Measurements from ENCODE around the gene NCAPG2.

NCAPG2 gene

DNA sequence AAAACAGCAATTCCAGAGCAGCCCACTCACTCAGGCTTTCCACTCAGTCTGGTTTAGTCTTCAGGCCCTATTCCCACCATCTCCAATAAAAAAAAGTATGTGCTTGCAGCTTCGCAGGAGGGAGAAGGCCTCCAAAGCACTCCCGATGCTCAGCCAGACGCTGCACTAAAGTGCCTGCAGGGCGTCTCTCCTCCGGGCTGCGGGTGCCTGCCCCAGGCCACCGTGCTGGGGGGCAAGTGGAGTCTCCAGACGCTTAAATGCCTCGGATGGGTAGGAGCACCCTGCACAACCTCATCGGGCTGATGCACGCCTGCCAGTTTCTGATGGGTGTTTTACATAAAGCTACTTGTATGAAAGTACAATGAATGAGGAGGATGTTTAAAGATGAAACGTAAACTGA, 31.3 kb upstream of the NCAPG2 start:
- DNase-seq (ENCODE audit: low read depth): no peak
- H3K4me3 ChIP-seq (ENCODE audit: control insufficient read depth, low read depth, low read length): no peak overlapping the region
- TF ChIP-seq, protein P1, sequence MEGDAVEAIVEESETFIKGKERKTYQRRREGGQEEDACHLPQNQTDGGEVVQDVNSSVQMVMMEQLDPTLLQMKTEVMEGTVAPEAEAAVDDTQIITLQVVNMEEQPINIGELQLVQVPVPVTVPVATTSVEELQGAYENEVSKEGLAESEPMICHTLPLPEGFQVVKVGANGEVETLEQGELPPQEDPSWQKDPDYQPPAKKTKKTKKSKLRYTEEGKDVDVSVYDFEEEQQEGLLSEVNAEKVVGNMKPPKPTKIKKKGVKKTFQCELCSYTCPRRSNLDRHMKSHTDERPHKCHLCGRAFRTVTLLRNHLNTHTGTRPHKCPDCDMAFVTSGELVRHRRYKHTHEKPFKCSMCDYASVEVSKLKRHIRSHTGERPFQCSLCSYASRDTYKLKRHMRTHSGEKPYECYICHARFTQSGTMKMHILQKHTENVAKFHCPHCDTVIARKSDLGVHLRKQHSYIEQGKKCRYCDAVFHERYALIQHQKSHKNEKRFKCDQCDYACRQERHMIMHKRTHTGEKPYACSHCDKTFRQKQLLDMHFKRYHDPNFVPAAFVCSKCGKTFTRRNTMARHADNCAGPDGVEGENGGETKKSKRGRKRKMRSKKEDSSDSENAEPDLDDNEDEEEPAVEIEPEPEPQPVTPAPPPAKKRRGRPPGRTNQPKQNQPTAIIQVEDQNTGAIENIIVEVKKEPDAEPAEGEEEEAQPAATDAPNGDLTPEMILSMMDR (IDR thresholded peaks at IDR 0.05; ENCODE audit: control insufficient read depth, insufficient read depth, low read depth, low read length, missing control alignments): no peak

DNA sequence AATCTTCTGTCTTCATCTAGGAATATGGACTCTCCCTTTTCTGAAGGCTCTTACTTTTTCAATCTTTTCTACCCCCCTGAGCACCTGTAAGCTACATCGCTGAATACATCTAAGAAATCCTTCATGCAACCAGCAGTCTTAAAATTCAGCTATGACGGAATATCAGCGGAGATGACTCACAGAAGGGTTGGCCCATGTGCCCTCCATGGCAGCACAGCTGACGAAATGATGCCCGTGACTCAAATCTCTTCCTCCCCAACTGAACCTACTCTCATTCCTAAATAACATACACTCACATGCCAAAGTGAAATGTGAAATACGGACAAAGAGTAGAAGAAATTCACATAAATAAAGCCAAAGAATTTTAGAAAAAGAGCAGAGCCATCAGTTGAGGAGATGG, 30.3 kb upstream of the NCAPG2 start:
- no peak for DNase-seq (ENCODE audit: low read depth)
- TF ChIP-seq, protein P1 (IDR thresholded peaks at IDR 0.05; ENCODE audit: control insufficient read depth, insufficient read depth, low read depth, low read length, missing control alignments): no peak
- no peak overlapping the region for H3K4me3 ChIP-seq (ENCODE audit: control insufficient read depth, low read depth, low read length)

DNA sequence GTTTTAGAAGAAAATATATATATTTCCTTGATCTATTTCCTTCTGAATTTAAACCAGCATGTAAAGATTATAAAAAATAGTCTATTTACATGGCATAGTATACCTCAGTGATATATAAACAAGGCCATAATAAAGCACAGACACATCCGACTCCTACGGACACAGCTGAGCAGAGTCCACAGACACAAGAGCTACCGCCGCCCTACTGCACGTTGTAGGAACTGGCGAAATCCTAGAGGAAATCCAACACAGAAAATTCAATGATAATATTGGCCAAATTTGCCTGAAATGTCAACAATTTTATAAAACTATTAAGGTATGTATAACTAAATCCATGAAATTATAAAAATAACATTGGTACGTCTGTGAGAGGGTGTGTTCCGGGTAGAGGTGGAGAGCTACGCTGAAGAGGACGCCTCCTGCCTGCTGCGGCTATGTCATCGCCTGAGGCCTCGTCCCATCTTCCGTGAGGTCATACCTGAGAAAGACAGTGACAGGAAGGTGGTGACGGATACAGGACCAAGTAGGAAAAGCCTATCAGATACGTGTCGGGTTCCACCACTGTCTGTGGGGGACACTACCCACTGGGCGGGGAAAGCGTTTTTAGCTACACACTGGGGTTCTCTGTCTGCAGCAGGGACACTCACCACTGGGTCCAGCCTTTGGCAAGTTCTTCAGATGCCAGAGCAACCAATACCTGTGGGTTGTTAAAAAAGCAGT, 29.3 kb upstream of the NCAPG2 start:
- TF ChIP-seq, protein P1 (IDR thresholded peaks at IDR 0.05; ENCODE audit: control insufficient read depth, insufficient read depth, low read depth, low read length, missing control alignments): no peak
- DNase-seq (ENCODE audit: low read depth): no peak
- H3K4me3 ChIP-seq (ENCODE audit: control insufficient read depth, low read depth, low read length): no peak overlapping the region

DNA sequence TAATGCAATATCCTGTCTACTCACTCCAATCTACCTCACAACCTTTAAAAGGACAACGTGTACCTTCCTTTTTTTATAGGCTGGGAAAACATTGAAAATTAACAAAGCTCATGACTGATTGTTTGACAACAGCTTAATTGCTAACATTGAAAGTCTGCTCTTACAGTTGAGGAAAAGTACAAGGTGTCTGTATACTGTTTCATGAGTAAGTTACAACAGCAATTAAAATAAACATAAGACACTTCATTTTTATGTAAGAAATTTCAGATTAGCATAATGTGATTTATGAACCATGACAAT, 28.6 kb upstream of the NCAPG2 start:
- H3K4me3 ChIP-seq (ENCODE audit: control insufficient read depth, low read depth, low read length): no peak overlapping the region
- TF ChIP-seq, protein P1 (IDR thresholded peaks at IDR 0.05; ENCODE audit: control insufficient read depth, insufficient read depth, low read depth, low read length, missing control alignments): no peak

DNA sequence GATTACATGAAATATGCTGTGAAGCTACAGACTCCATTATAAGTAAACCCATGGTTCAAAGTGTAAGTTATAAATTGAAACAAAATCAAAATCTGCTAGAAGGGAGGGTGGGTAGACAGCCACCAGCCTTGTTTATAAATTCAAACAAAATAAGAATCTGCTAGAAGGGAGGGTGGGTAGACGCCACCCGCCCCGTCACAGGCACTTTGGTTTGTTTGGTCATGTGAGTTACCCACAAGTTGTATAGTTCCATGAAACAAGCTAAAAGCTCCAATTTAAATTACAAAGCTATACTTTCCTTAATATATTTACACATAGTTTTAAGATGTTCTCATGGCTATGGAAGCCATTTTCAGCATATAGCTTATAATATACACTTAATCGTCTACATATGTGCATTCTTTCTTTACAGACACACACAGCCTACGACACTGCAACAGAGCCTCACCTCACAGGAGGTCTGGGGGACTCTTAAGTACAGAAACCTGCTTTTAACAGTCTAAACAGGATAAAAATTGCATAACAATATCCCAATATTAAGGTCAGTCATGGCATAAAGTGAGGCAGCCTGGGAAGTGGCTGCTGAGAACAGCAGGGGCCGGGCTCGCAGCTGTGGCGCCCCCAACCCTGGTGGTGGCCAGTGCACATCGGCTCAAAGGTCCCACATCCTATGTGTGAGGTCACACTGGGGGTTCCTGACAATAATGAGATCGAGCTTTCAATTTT, 28.1 kb upstream of the NCAPG2 start:
- TF ChIP-seq, protein P1 (IDR thresholded peaks at IDR 0.05; ENCODE audit: control insufficient read depth, insufficient read depth, low read depth, low read length, missing control alignments): no peak
- DNase-seq (ENCODE audit: low read depth): no peak
- H3K4me3 ChIP-seq (ENCODE audit: control insufficient read depth, low read depth, low read length): no peak overlapping the region

More for the DNA sequence above, 28.6 kb upstream of the NCAPG2 start:
- no peak for DNase-seq (ENCODE audit: low read depth)

DNA sequence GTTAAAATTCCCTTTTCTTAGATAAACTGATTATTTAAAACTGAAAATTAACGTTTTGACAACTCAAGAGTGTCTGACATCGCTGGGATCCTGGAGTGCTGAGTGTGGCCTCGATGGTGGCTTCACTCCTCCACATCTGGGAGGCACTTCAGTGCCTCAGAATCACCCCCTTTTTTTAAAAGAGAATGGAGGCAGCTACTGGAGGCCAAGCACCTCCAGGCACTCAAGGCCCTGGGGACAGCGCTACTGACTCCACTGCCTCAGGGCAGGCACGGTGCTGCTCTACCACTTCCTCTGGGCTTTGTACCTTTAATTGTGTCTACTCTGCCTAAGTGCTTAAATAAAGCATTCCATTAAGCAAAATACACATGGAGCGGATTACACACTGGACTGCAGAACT, 27.2 kb upstream of the NCAPG2 start:
- TF ChIP-seq, protein P1 (IDR thresholded peaks at IDR 0.05; ENCODE audit: control insufficient read depth, insufficient read depth, low read depth, low read length, missing control alignments): no peak
- no peak overlapping the region for H3K4me3 ChIP-seq (ENCODE audit: control insufficient read depth, low read depth, low read length)
- no peak for DNase-seq (ENCODE audit: low read depth)
